HG02852 (cell line): ENCODE results near the gene SREBF2.

Source experiments
- ATAC-seq: cut with Tn5 transposase; IDR thresholded peaks from one replicate; pipeline ENCODE4 v1.9.1; 2021; ENCODE audit warnings: mild to moderate bottlenecking, moderate library complexity; ENCODE audit not compliant: unreplicated experiment

The SREBF2 gene

GRCh38 chr22:41906822-41907221 lies 73.9 kb downstream of the SREBF2 start:
- no peak for ATAC-seq

- no peak for ATAC-seq
These were observed 74.8 kb downstream of the SREBF2 start for GRCh38 chr22:41907436-41908401.

GRCh38 chr22:41908411-41909309 lies 75.8 kb downstream of the SREBF2 start:
- no peak for ATAC-seq

- ATAC-seq, result no peak
These were observed 76.6 kb downstream of the SREBF2 start for GRCh38 chr22:41909310-41910049.

GRCh38 chr22:41910050-41911000 lies 77.4 kb downstream of the SREBF2 start:
- no peak for ATAC-seq

GRCh38 chr22:41911001-41911611 lies 78.2 kb downstream of the SREBF2 start:
- ATAC-seq, result no peak

GRCh38 chr22:41912338-41913039 lies 79.6 kb downstream of the SREBF2 start:
- ATAC-seq, result no peak

- ATAC-seq, result no peak
These were observed 80.3 kb downstream of the SREBF2 start for GRCh38 chr22:41913040-41913719.

- ATAC-seq, result no peak
These were observed 81.1 kb downstream of the SREBF2 start for GRCh38 chr22:41913842-41914534.

- ATAC-seq, result no peak
These were observed 81.7 kb downstream of the SREBF2 start for GRCh38 chr22:41914611-41915034.

- ATAC-seq, result no peak
These were observed 82.3 kb downstream of the SREBF2 start, which contains the start of gene SHISA8 for GRCh38 chr22:41915035-41915785. TSS of gene SHISA8 (minus strand) at chr22:41915074. CDS start at chr22:41914667, 407 bp downstream.

GRCh38 chr22:41915786-41916493 lies 83.0 kb downstream of the SREBF2 start:
- ATAC-seq, result no peak

- ATAC-seq, result no peak
These were observed 83.9 kb downstream of the SREBF2 start for GRCh38 chr22:41916745-41917358.

GRCh38 chr22:41917375-41917902 lies 84.5 kb downstream of the SREBF2 start:
- no peak for ATAC-seq
